Measurements from ENCODE around the gene AFDN. TPM values are rescaled to one million over a fixed set of nuclear protein-coding genes. Genes with fewer than 3 reads are reported as not detected.
"Not testable (repeated sequence)": the region's sequence is repeated elsewhere in the genome, so short reads cannot be mapped to it uniquely, and the experiment has no call there.

AFDN gene
- total RNA-seq, 1 donor from 2014 or later: 40.8 TPM

DNA sequence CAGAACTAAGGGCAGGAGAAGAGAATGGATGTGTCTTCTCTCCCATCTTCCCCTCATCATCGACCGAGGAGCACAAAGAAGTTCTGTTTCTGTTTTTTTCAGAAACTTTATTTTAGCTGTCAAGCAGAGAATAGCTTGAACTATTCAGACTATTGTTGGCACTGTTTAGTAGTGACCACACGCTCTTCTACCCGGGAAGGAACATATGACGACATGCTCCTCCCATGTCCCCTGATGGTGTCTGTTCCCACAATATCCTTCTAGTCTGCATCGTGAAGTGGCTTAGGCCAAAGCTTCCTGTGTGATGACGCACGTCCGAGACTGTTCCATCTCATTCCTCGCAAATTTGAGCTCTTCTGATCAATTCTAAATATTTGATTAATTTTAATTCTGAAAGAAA lies 143.5 kb downstream of the AFDN start:
- Mint-ChIP-seq H3K36me3 (ENCODE audit: low read depth) (peaks cover 5% of the 10 kb centered on the region), H3K4me3 (no peak overlapping the region), H3K27me3 (no peaks in the 10 kb centered on the region), H3K9me3 (no peaks in the 10 kb centered on the region), H3K27ac (no peak overlapping the region), H3K4me1 (no peaks in the 10 kb centered on the region)
- intact Hi-C loops (cut with micrococcal nuclease): no loop called here
- DNase-seq: no peak

DNA sequence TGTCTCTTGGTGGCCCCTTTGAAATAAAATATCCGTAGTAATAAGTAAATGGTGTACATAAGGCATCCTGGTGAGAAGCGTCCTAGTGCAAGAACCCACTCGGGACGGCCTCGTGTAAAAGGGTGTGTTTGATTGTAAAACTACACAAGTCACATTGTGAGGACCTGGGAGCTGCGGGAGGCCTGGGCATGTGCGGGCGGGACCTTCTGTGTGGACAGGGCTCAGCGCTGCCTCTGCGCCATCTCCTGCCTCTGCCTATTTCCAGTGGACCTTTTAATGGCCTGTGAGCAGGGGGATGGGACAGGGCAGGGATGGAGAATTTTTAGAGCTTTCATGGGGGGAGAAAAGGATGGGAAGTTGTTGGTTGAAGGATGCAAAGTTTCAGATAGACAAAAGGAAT lies 145.5 kb downstream of the AFDN start:
- no peak for DNase-seq
- Mint-ChIP-seq H3K4me1 (no peaks in the 10 kb centered on the region), H3K36me3 (ENCODE audit: low read depth) (peaks cover 5% of the 10 kb centered on the region), H3K4me3 (no peak overlapping the region), H3K9me3 (no peaks in the 10 kb centered on the region), H3K27ac (no peak overlapping the region), H3K27me3 (no peaks in the 10 kb centered on the region)
- intact Hi-C loops (cut with micrococcal nuclease): no loop called here

- Mint-ChIP-seq H3K4me1 (no peaks in the 10 kb centered on the region), H3K27me3 (no peaks in the 10 kb centered on the region), H3K4me3 (no peak overlapping the region), H3K36me3 (ENCODE audit: low read depth) (peaks cover 2% of the 10 kb centered on the region), H3K9me3 (no peaks in the 10 kb centered on the region), H3K27ac (no peak overlapping the region)
- intact Hi-C loops (cut with micrococcal nuclease): no loop called here
- no peak for DNase-seq
These were observed 146.6 kb downstream of the AFDN start for GRCh38 chr6:167973148-167973885.

DNA sequence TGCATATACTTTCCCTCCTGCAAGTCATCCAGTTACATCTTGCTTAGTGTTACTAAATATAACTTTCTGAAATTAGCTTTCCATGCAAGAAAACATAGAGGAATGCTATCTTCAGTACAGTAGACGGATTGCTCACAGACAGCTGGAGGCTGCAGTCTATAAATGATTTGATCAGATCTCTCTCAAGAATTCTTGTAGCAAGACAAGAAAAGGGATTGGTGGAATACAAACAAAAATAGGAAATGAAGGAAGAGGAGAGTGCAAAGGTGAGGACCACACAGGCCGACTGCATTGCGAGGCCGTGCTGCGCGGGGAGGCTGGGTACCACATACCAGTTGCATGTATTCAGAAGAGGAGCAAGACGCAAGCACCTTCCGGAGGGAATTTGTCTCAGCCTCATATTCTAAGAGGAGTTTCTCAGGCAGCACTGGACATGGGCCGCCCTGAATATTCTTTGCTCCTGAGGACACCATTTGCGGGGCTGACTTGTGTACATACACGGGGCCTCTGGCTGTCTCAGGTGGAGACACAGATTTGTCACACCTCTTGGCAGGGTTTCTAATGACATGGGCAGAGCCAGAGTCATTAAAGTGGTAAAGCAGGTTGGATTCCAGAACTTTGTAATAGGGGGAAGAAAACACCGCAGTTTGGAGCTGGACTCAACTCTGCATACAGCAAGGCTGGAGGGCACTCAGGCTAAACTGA lies 148.1 kb downstream of the AFDN start:
- intact Hi-C loops (cut with micrococcal nuclease): no loop called here
- Mint-ChIP-seq H3K9me3 (no peaks in the 10 kb centered on the region), H3K27me3 (no peaks in the 10 kb centered on the region)

DNA sequence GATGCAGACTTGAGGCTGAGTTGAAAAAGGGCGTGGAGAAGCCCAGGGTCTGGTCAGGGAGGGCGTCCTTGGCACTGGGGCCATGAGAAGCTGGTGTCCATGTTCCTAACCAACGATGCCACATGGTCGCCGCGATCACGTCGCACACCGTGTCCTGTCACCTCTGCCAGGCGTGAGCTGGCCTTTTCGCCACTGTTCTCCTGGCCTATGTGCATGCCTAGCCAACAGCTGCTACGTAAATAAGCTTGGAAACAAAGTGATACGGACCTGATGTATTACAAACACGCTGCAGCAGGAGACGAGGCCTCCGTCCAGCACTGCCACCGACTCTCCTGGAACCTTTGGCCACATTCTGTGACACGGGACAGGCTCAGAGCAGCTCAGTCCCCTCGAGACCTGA lies 148.7 kb downstream of the AFDN start:
- Mint-ChIP-seq H3K9me3 (no peaks in the 10 kb centered on the region), H3K27me3 (no peaks in the 10 kb centered on the region), H3K36me3 (ENCODE audit: low read depth) (no peaks in the 10 kb centered on the region), H3K4me3 (no peak overlapping the region), H3K27ac (no peak overlapping the region), H3K4me1 (no peaks in the 10 kb centered on the region)
- intact Hi-C loops (cut with micrococcal nuclease): no loop called here
- DNase-seq: no peak

More for the DNA sequence above, 148.1 kb downstream of the AFDN start:
- peaks cover under 1% of the 10 kb centered on the region for H3K36me3 Mint-ChIP-seq (ENCODE audit: low read depth)
- no peaks in the 10 kb centered on the region for H3K4me1 Mint-ChIP-seq
- no peak overlapping the region for H3K4me3 Mint-ChIP-seq
- no peak overlapping the region for H3K27ac Mint-ChIP-seq
- no peak for DNase-seq

- H3K27ac Mint-ChIP-seq; intact Hi-C loops (cut with micrococcal nuclease); H3K4me3 Mint-ChIP-seq; H3K4me1 Mint-ChIP-seq; H3K27me3 Mint-ChIP-seq; DNase-seq; H3K36me3 Mint-ChIP-seq (ENCODE audit: low read depth); H3K9me3 Mint-ChIP-seq: not testable (repeated sequence)
These were observed 149.5 kb downstream of the AFDN start for GRCh38 chr6:167976116-167976657.

DNA sequence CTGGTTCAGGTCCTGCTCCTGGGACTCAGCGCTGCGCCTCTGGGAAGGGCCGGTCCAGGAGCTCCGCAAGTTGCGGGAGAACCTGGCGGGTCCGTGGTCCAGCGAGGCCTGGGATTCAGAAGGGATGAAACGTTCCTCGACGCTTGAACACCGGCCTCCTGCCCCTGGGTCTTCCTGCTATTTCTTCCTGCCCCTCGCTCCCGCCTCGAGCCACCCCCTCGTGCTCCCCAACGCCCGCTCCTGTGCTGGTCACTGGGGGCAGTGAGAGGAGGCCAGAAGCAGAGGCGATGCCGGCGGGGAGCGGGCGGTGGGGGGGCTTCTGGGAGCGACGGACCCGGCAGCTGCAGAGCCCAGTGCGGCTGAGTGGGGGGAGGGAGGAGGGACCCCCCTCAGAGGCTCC lies 150.0 kb downstream of the AFDN start:
- no peak overlapping the region for H3K27ac Mint-ChIP-seq
- peaks cover 4% of the 10 kb centered on the region for H3K27me3 Mint-ChIP-seq

DNA sequence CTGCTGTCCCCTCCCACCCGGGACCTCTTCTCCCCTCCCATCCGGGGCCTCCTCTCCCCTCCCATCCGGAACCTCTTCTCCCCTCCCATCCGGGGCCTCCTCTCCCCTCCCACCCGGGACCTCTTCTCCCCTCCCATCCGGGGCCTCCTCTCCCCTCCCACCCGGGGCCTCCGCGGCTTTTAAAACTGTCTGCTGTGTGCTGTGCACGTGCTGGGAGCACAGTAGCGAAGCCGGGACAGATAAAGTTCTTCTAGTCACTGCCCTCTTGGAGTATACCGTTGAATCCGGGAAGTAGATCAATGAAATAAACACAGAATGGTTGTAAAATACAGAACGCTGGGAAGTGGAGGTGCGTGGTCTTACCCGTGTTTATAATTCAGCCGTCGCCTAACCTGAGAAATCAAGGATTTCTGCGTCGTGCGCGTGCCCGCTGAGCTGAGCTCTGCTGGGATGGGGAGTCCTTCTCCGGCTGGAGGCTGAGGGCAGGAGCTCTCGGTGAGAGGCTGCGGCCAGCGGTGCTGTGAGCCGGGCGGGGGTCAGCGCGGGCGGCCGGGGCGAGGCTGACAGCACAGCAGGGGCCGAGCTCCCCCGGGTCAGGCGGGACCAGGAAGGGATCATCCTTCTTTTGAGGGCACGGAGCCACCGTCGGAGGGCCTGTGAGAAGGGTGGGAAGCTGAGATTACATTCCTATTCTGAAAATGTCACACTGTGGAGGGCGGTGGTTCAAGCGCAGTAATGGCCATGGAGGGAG lies 151.2 kb downstream of the AFDN start:
- peaks cover 6% of the 10 kb centered on the region for H3K27me3 Mint-ChIP-seq
- H3K4me3 Mint-ChIP-seq: no peak overlapping the region
- intact Hi-C loops (cut with micrococcal nuclease): no loop called here
- H3K9me3 Mint-ChIP-seq: no peaks in the 10 kb centered on the region
- H3K36me3 Mint-ChIP-seq (ENCODE audit: low read depth): no peaks in the 10 kb centered on the region
- no peak for DNase-seq
- H3K4me1 Mint-ChIP-seq: no peaks in the 10 kb centered on the region
- H3K27ac Mint-ChIP-seq: no peak overlapping the region

More for the DNA sequence above, 150.0 kb downstream of the AFDN start:
- Mint-ChIP-seq H3K4me3 (no peak overlapping the region), H3K9me3 (no peaks in the 10 kb centered on the region), H3K36me3 (ENCODE audit: low read depth) (no peaks in the 10 kb centered on the region), H3K4me1 (no peaks in the 10 kb centered on the region)
- intact Hi-C loops (cut with micrococcal nuclease): no loop called here
- DNase-seq: no peak

GRCh38 chr6:167978607-167979006 lies 151.9 kb downstream of the AFDN start:
- intact Hi-C loops (cut with micrococcal nuclease): no loop called here
- H3K36me3 Mint-ChIP-seq (ENCODE audit: low read depth): no peaks in the 10 kb centered on the region
- H3K4me1 Mint-ChIP-seq: no peaks in the 10 kb centered on the region
- H3K27me3 Mint-ChIP-seq: peaks cover 6% of the 10 kb centered on the region
- H3K9me3 Mint-ChIP-seq: no peaks in the 10 kb centered on the region
- H3K4me3 Mint-ChIP-seq: no peak overlapping the region
- no peak for DNase-seq
- no peak overlapping the region for H3K27ac Mint-ChIP-seq

DNA sequence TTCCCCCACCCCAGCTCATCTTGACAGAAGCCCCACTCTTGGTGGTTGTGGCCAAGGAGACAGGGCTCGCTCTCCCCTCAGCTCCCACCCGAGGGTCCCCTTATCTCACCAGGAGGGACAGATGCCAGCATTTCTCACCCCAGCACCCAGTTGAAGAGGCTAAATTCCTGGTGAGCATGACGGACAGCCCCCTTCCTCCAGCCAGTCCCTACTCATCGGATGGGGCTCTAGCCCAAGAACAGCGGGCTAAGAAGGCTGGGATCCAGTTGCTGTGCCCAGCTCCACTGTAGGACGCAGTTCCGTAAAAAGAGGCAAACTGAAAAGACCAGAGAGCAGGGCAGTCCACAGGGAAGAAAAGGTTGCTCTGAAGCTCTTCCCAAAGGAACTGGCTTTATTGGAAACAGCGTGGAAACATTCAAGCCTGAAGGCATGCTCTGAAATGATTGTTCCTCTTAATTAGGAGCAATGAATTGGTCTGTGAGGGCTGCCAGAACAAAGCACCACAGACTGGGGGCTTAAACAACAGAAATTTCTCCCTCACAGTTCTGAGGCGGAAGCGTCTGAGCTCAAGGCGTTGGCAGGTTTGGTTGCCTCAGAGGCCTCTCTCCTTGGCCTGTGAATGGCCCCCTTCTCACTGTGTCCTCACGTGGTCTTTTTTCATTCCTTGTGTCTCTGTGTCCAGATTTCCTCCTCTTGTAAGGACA lies 152.9 kb downstream of the AFDN start:
- no peaks in the 10 kb centered on the region for H3K4me1 Mint-ChIP-seq
- intact Hi-C loops (cut with micrococcal nuclease): no loop called here

DNA sequence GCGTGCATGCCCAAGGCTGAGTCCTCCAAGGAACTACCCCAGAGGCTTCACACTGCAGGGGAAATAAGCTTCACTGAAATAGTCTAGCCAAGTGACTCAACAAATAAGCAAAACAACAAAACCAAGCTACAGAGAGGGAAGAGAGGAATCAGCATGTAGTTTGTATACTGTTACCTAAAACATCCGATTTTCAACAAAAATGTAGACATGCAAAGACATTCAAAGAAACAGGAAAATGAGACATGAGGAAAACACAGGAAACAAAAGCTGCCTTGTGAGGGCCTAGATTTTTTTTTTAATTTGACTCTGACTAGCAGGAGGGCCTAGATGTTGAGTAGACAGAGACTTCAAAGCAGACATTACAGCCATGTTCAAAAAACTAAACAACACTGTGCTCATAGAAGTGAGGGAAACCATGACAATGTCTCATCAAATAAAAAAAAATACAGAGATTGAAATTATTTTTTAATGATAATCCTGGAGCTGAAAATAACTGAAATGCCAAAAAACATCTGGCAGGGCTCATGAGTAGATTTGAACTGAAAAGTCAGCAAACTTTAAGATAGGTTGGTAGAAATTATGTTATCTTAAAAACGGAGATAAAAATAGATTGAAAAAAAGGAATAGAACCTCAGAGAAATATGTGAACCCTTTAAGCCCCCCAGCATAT lies 154.3 kb downstream of the AFDN start:
- DNase-seq: no peak
- Mint-ChIP-seq H3K27ac (no peak overlapping the region), H3K4me1 (no peaks in the 10 kb centered on the region), H3K27me3 (peaks cover 6% of the 10 kb centered on the region), H3K36me3 (ENCODE audit: low read depth) (no peaks in the 10 kb centered on the region), H3K9me3 (no peaks in the 10 kb centered on the region), H3K4me3 (no peak overlapping the region)
- intact Hi-C loops (cut with micrococcal nuclease): no loop called here

More for the DNA sequence above, 152.9 kb downstream of the AFDN start:
- Mint-ChIP-seq H3K4me3 (no peak overlapping the region), H3K27me3 (peaks cover 6% of the 10 kb centered on the region), H3K36me3 (ENCODE audit: low read depth) (no peaks in the 10 kb centered on the region), H3K9me3 (no peaks in the 10 kb centered on the region), H3K27ac (no peak overlapping the region)
- DNase-seq: no peak

DNA sequence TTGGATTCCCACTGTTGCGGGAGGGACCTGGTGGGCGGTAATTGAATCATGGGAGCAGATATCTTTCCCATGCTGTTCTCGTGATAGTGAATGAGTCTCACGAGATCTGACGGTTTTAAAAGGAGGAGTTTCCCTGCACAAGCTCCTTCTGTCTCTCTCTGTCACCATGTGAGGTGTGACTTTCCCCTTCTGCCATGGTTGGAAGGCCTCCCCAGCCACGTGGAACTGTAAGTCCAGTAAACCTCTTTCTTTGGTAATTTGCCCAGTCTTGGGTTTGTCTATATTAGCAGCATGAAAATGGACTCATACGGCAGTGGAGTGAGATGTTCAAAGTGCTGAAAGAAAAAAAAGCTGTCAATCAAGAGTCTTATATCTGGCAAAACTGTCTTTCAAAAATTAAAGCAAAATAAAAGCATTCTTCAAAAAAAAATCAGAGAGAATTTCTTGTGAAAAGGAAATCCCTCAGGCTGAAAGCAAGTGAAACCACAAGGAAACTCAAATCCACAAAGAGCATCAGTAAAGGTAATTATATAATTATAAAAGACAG lies 155.3 kb downstream of the AFDN start:
- Mint-ChIP-seq H3K4me1 (no peaks in the 10 kb centered on the region), H3K27ac (no peak overlapping the region), H3K4me3 (no peak overlapping the region), H3K36me3 (ENCODE audit: low read depth) (no peaks in the 10 kb centered on the region), H3K27me3 (peaks cover 6% of the 10 kb centered on the region), H3K9me3 (no peaks in the 10 kb centered on the region)
- DNase-seq: no peak
- intact Hi-C loops (cut with micrococcal nuclease): no loop called here

DNA sequence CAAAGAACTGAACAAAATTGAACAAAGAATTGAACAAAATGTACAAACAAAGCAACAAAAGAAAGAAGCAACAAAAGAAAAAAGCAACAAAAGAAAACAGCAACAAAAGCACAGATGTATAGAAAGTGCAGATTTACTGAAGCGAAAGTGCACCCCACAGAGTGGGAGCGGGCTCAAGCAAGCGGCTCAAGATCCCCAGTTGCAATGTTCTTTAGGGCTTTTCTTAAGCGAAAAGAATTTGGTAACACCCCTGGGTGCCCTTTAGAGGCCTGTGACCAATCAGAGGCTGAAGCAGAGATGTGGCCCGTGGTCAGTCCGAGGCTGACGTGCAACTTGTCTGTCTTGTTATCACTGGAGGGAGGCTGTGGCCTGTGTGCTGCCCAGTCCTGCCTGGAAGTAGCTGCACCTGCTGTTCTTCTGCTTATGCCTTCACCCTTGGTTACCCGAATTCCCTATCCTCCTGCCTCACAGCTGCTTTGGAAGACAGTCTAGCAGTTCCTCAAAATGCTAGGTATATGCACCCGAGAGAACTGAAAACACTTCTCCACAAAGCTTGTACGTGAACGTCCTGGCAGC lies 157.5 kb downstream of the AFDN start:
- no peak overlapping the region for H3K4me3 Mint-ChIP-seq
- no peak overlapping the region for H3K27ac Mint-ChIP-seq
- intact Hi-C loops (cut with micrococcal nuclease): no loop called here
- H3K9me3 Mint-ChIP-seq: no peaks in the 10 kb centered on the region
- H3K27me3 Mint-ChIP-seq: peaks cover 6% of the 10 kb centered on the region
- no peaks in the 10 kb centered on the region for H3K4me1 Mint-ChIP-seq
- no peak for DNase-seq
- H3K36me3 Mint-ChIP-seq (ENCODE audit: low read depth): no peaks in the 10 kb centered on the region
